Breast epithelium (tissue), 4 donors: ENCODE results near the gene PDXP. TPM values are rescaled to one million over a fixed set of nuclear protein-coding genes. Genes with fewer than 3 reads are reported as not detected.

Experiments
- DNase-seq, 2 donors: peaks; one replicate each; pipeline ENCODE4 v3.0.0-alpha.2; 2019; ENCODE audit warnings: low spot score in 2 of 2
- H3K27ac ChIP-seq, 2 donors: fragments of 200-600 bp; sonication (generic) in 1 of 2; one replicate each; pipeline ENCODE4 v1.5.1; 2016 to 2019; ENCODE audit warnings: mild to moderate bottlenecking in 1 of 2
- H3K27me3 ChIP-seq, 2 donors: fragments of 200-600 bp; sonication (generic) in 1 of 2; one replicate each; pipeline versions ENCODE4 v1.5.1 to v1.6.0; 2017 to 2019; ENCODE audit warnings: control low read depth in 1 of 2, mild to moderate bottlenecking in 1 of 2
- H3K36me3 ChIP-seq: fragments of 200-600 bp; one replicate; pipeline ENCODE4 v1.5.1; 2019
- H3K4me1 ChIP-seq, 2 donors: fragments of 200-600 bp; sonication (generic); one replicate each; pipeline ENCODE4 v1.5.1; 2016 to 2019; ENCODE audit warnings: control low read depth in 1 of 2
- H3K4me3 ChIP-seq, 3 donors: fragments of 200-600 bp; sonication (generic); 1 replicate in 2 of 3; 2 replicates in 1 of 3; pipeline ENCODE4 v1.5.1; 2016 to 2019; ENCODE audit warnings: mild to moderate bottlenecking in 3 of 3, moderate library complexity in 2 of 3
- H3K9me3 ChIP-seq, 2 donors: fragments of 200-600 bp; sonication (generic) in 1 of 2; one replicate each; pipeline ENCODE4 v1.5.1; 2016 to 2019; ENCODE audit warnings: control low read depth in 1 of 2
- POLR2A ChIP-seq: fragments of 450-650 bp; IDR thresholded peaks from one replicate; pipeline ENCODE4 v1.6.1; 2016; ENCODE audit warnings: antibody characterized with exemption, mild to moderate bottlenecking, moderate library complexity
- POLR2AphosphoS5 ChIP-seq, 3 donors: sonication (generic); formaldehyde crosslinking; IDR thresholded peaks; one replicate each; pipeline ENCODE4 v1.6.1; 2017; ENCODE audit warnings: antibody characterized with exemption in 3 of 3
- intact Hi-C: fragments of 100-400 bp; cut with DNase I; formaldehyde crosslinking; loops from one replicate; pipeline ENCODE4 v1.15.1; 2023; ENCODE audit warnings: low total_unique reads
- total RNA-seq, 3 donors: library from RNA; depleted of rRNA; stranded (reverse); fragments of >200 nt; gene quantifications; one replicate each; pipeline ENCODE4 v1.1.0, GENCODE V29; 2016
- TF ChIP-seq, protein P1 (sequence below), 3 donors: fragments of 450-650 bp; IDR thresholded peaks; one replicate each; pipeline ENCODE4 v1.5.1; 2016 to 2017; ENCODE audit warnings: antibody characterized with exemption in 3 of 3, mild to moderate bottlenecking in 3 of 3, moderate library complexity in 3 of 3

Gene PDXP
- total RNA-seq, 3 donors from 2014 or later: 4.2 to 6.9 (median 4.2) TPM

DNA sequence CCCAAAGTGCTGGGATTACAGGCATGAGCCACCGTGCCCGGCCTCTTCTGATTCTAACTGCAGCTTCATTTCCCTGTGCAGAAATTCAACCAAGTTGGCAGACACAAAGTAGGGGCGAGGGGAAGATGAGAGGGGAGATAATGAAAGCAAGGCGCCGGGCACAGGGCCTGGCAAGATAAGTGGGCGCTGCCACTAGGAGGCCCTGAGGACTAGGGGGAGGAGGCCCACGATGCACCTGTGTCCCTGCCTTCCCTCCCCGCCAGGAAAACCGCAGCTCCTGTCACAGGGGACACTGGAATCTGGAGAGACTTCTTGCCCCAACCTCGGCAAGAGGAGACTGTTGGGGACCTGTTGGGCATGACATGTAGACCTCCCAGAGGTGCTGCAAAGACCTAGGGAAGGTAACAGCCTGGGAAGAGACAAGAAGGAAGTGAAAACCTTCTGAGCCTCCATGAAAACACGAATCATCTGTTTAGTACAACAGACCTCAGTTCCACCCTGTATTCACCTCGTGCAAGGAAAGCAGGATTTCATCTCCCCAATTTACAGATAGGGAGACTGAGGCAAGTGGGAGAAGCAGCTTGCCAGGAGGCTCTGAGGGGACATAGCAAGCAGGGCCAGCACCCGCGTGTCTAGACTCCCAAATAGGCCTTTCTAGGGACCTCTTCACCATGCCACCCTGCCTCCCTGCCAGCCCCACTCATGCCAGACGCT lies 13.8 kb downstream of the PDXP start:
- no peak overlapping the region for H3K4me3 ChIP-seq
- H3K9me3 ChIP-seq: no peaks in the 10 kb centered on the region
- intact Hi-C loops: no loop called here
- no peak for TF ChIP-seq POLR2A
- TF ChIP-seq, protein P1, sequence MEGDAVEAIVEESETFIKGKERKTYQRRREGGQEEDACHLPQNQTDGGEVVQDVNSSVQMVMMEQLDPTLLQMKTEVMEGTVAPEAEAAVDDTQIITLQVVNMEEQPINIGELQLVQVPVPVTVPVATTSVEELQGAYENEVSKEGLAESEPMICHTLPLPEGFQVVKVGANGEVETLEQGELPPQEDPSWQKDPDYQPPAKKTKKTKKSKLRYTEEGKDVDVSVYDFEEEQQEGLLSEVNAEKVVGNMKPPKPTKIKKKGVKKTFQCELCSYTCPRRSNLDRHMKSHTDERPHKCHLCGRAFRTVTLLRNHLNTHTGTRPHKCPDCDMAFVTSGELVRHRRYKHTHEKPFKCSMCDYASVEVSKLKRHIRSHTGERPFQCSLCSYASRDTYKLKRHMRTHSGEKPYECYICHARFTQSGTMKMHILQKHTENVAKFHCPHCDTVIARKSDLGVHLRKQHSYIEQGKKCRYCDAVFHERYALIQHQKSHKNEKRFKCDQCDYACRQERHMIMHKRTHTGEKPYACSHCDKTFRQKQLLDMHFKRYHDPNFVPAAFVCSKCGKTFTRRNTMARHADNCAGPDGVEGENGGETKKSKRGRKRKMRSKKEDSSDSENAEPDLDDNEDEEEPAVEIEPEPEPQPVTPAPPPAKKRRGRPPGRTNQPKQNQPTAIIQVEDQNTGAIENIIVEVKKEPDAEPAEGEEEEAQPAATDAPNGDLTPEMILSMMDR (IDR thresholded peaks at IDR 0.05): no peak
- TF ChIP-seq POLR2AphosphoS5 (IDR thresholded peaks at IDR 0.05): no peak
- peak overlapping the region; percentile 48 to 93 for H3K27ac ChIP-seq
- peaks cover 0 to 18% of the 10 kb centered on the region in 2 donors for H3K4me1 ChIP-seq
- no peaks in the 10 kb centered on the region for H3K36me3 ChIP-seq
- DNase-seq: no peak
- H3K27me3 ChIP-seq: no peaks in the 10 kb centered on the region

DNA sequence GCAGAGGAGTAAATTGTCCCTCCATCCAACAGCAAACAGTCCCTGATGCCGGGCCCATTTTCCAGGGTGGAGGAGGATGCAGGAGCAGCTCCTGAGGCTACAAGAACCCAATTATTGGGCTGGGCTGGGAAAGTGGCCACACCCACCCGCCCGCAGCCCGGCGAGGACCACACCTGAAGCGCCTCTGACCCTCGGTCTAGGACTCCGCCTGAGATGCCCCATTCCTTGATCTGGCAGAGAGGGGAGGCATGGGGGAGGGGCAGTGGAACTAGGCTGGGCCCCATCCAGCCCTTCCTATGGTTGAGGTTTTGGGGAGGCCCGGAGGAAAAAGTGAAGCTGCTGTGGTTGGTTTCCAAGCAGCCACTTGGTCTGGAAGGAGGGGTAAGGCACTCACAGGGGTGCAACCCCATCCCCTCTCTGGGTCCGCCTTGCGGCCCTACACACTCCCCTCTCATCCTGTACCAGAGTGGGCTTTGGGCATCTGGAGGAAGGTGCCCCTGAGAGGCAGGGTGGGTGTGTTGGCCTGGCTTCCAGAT lies 14.5 kb downstream of the PDXP start:
- DNase-seq: no peak
- intact Hi-C loops: no loop called here
- Histone ChIP-seq H3K9me3 (no peaks in the 10 kb centered on the region), H3K4me1 (peaks cover 0 to 24% of the 10 kb centered on the region in 2 donors), H3K27me3 (no peaks in the 10 kb centered on the region), H3K4me3 (no peak overlapping the region), H3K27ac (peak overlapping the region; percentile 48 to 93), H3K36me3 (no peaks in the 10 kb centered on the region)
- TF ChIP-seq POLR2A: no peak
- no peak for TF ChIP-seq POLR2AphosphoS5 (IDR thresholded peaks at IDR 0.05)
- TF ChIP-seq, protein P1 (IDR thresholded peaks at IDR 0.05): no peak

- peaks cover 0 to 27% of the 10 kb centered on the region in 2 donors for H3K4me1 ChIP-seq
Measured at GRCh38 chr22:37674248-37674647, 15.7 kb downstream of the PDXP start.

GRCh38 chr22:37674951-37675929 lies 16.7 kb downstream of the PDXP start, which contains the start of gene LGALS1:
LGALS1 (plus strand) TSS chr22:37675636; CDS start chr22:37675703, 67 bp downstream.
- peaks cover 0 to 27% of the 10 kb centered on the region in 2 donors for H3K4me1 ChIP-seq
- TF ChIP-seq, protein P1 (IDR thresholded peaks at IDR 0.05): no peak
- TF ChIP-seq POLR2AphosphoS5 (IDR thresholded peaks at IDR 0.05): peak; percentile 52 to 65 (median 60)
- intact Hi-C loops: no loop called here

More at GRCh38 chr22:37674248-37674647, 15.7 kb downstream of the PDXP start:
- no peak for DNase-seq
- Histone ChIP-seq H3K27me3 (no peaks in the 10 kb centered on the region), H3K27ac (peak overlapping the region; percentile 93 to 95), H3K4me3 (no peak overlapping the region), H3K9me3 (no peaks in the 10 kb centered on the region), H3K36me3 (no peaks in the 10 kb centered on the region)
- TF ChIP-seq, protein P1 (IDR thresholded peaks at IDR 0.05): no peak
- TF ChIP-seq POLR2A: no peak
- no peak for TF ChIP-seq POLR2AphosphoS5 (IDR thresholded peaks at IDR 0.05)
- intact Hi-C loops: no loop called here

More at GRCh38 chr22:37674951-37675929, 16.7 kb downstream of the PDXP start, which contains the start of gene LGALS1:
- H3K27me3 ChIP-seq: no peaks in the 10 kb centered on the region
- peak within 1 kb of the TSS; percentile 53 to 80 (median 67) for H3K4me3 ChIP-seq
- H3K27ac ChIP-seq: peak within 1 kb of the TSS; percentile 93 to 95
- DNase-seq: peak; percentile 88 to 96
- no peaks in the 10 kb centered on the region for H3K9me3 ChIP-seq
- H3K36me3 ChIP-seq: no peaks in the 10 kb centered on the region
